ENCODE data around the gene ABHD4.
"Not testable (repeated sequence)": the region's sequence is repeated elsewhere in the genome, so short reads cannot be mapped to it uniquely, and the experiment has no call there.

The ABHD4 gene

GRCh38 chr14:22622255-22622654 is 24.2 kb downstream of the ABHD4 start:
- Histone ChIP-seq H3K9me3 (ENCODE audit: low read depth, low read length) (no peaks in the 10 kb centered on the region), H3K27ac (no peak overlapping the region), H3K9ac (ENCODE audit: insufficient read length) (no peak overlapping the region), H3K36me3 (ENCODE audit: insufficient read depth, low read length) (no peaks in the 10 kb centered on the region), H3K4me3 (no peak overlapping the region)
- TF ChIP-seq EZH2 (IDR thresholded peaks at IDR 0.05) (no peak), POLR2AphosphoS5 (IDR thresholded peaks at IDR 0.05; ENCODE audit: borderline replicate concordance, low read depth, low read length) (no peak), FOXP2 (optimal IDR thresholded peaks at IDR 0.05; ENCODE audit: control extremely low read depth, extremely low read length, insufficient read depth) (no peak)
- DNase-seq (ENCODE audit: low read depth, low spot score) = no peak

GRCh38 chr14:22623047-22623446 is 24.9 kb downstream of the ABHD4 start:
- TF ChIP-seq FOXP2 (optimal IDR thresholded peaks at IDR 0.05; ENCODE audit: control extremely low read depth, extremely low read length, insufficient read depth) (no peak), POLR2AphosphoS5 (IDR thresholded peaks at IDR 0.05; ENCODE audit: borderline replicate concordance, low read depth, low read length) (no peak), EZH2 (IDR thresholded peaks at IDR 0.05) (no peak)
- Histone ChIP-seq H3K9ac (ENCODE audit: insufficient read length) (no peak overlapping the region), H3K4me3 (no peak overlapping the region), H3K9me3 (ENCODE audit: low read depth, low read length) (no peaks in the 10 kb centered on the region), H3K27ac (no peak overlapping the region), H3K36me3 (ENCODE audit: insufficient read depth, low read length) (no peaks in the 10 kb centered on the region)
- DNase-seq (ENCODE audit: low read depth, low spot score) = no peak

GRCh38 chr14:22626590-22626989 is 28.5 kb downstream of the ABHD4 start:
- H3K4me3 ChIP-seq = no peak overlapping the region
- DNase-seq (ENCODE audit: low read depth, low spot score) = no peak
- H3K9me3 ChIP-seq (ENCODE audit: low read depth, low read length) = no peaks in the 10 kb centered on the region
- TF ChIP-seq EZH2 (IDR thresholded peaks at IDR 0.05) = no peak
- no peak for TF ChIP-seq FOXP2 (optimal IDR thresholded peaks at IDR 0.05; ENCODE audit: control extremely low read depth, extremely low read length, insufficient read depth)
- TF ChIP-seq POLR2AphosphoS5 (IDR thresholded peaks at IDR 0.05; ENCODE audit: borderline replicate concordance, low read depth, low read length) = no peak
- no peaks in the 10 kb centered on the region for H3K36me3 ChIP-seq (ENCODE audit: insufficient read depth, low read length)
- no peak overlapping the region for H3K9ac ChIP-seq (ENCODE audit: insufficient read length)
- no peak overlapping the region for H3K27ac ChIP-seq

- no peaks in the 10 kb centered on the region for H3K9me3 ChIP-seq (ENCODE audit: low read depth, low read length)
- no peaks in the 10 kb centered on the region for H3K36me3 ChIP-seq (ENCODE audit: insufficient read depth, low read length)
- no peak overlapping the region for H3K27ac ChIP-seq
- H3K9ac ChIP-seq (ENCODE audit: insufficient read length) = no peak overlapping the region
- no peak for DNase-seq (ENCODE audit: low read depth, low spot score)
- no peak overlapping the region for H3K4me3 ChIP-seq
- no peak for TF ChIP-seq FOXP2 (optimal IDR thresholded peaks at IDR 0.05; ENCODE audit: control extremely low read depth, extremely low read length, insufficient read depth)
- no peak for TF ChIP-seq POLR2AphosphoS5 (IDR thresholded peaks at IDR 0.05; ENCODE audit: borderline replicate concordance, low read depth, low read length)
- TF ChIP-seq EZH2 (IDR thresholded peaks at IDR 0.05) = no peak
Observed at GRCh38 chr14:22627506-22628263, 29.6 kb downstream of the ABHD4 start.

- H3K9me3 ChIP-seq (ENCODE audit: low read depth, low read length) = no peaks in the 10 kb centered on the region
- TF ChIP-seq POLR2AphosphoS5 (IDR thresholded peaks at IDR 0.05; ENCODE audit: borderline replicate concordance, low read depth, low read length) = no peak
- no peak overlapping the region for H3K27ac ChIP-seq
- no peak overlapping the region for H3K4me3 ChIP-seq
- DNase-seq (ENCODE audit: low read depth, low spot score) = no peak
- H3K9ac ChIP-seq (ENCODE audit: insufficient read length) = no peak overlapping the region
- no peaks in the 10 kb centered on the region for H3K36me3 ChIP-seq (ENCODE audit: insufficient read depth, low read length)
Observed at GRCh38 chr14:22629361-22629760, 31.3 kb downstream of the ABHD4 start.

- no peaks in the 10 kb centered on the region for H3K36me3 ChIP-seq (ENCODE audit: insufficient read depth, low read length)
Observed at GRCh38 chr14:22630066-22630465, 32.0 kb downstream of the ABHD4 start.

GRCh38 chr14:22630486-22630885 is 32.4 kb downstream of the ABHD4 start:
- Histone ChIP-seq H3K9ac (ENCODE audit: insufficient read length) (no peak overlapping the region), H3K27ac (no peak overlapping the region), H3K4me3 (no peak overlapping the region), H3K9me3 (ENCODE audit: low read depth, low read length) (no peaks in the 10 kb centered on the region), H3K36me3 (ENCODE audit: insufficient read depth, low read length) (no peaks in the 10 kb centered on the region)
- TF ChIP-seq EZH2 (IDR thresholded peaks at IDR 0.05) (no peak), FOXP2 (optimal IDR thresholded peaks at IDR 0.05; ENCODE audit: control extremely low read depth, extremely low read length, insufficient read depth) (no peak)
- DNase-seq (ENCODE audit: low read depth, low spot score) = no peak

More at GRCh38 chr14:22630066-22630465, 32.0 kb downstream of the ABHD4 start:
- Histone ChIP-seq H3K4me3 (no peak overlapping the region), H3K9me3 (ENCODE audit: low read depth, low read length) (no peaks in the 10 kb centered on the region), H3K27ac (no peak overlapping the region), H3K9ac (ENCODE audit: insufficient read length) (no peak overlapping the region)
- no peak for DNase-seq (ENCODE audit: low read depth, low spot score)
- TF ChIP-seq EZH2 (IDR thresholded peaks at IDR 0.05) = no peak
- no peak for TF ChIP-seq FOXP2 (optimal IDR thresholded peaks at IDR 0.05; ENCODE audit: control extremely low read depth, extremely low read length, insufficient read depth)
- TF ChIP-seq POLR2AphosphoS5 (IDR thresholded peaks at IDR 0.05; ENCODE audit: borderline replicate concordance, low read depth, low read length) = no peak

GRCh38 chr14:22634233-22634900 is 36.3 kb downstream of the ABHD4 start:
- H3K27ac ChIP-seq = no peak overlapping the region
- H3K9me3 ChIP-seq (ENCODE audit: low read depth, low read length) = no peaks in the 10 kb centered on the region
- DNase-seq (ENCODE audit: low read depth, low spot score) = no peak
- H3K36me3 ChIP-seq (ENCODE audit: insufficient read depth, low read length) = no peaks in the 10 kb centered on the region
- TF ChIP-seq FOXP2 (optimal IDR thresholded peaks at IDR 0.05; ENCODE audit: control extremely low read depth, extremely low read length, insufficient read depth) (no peak), POLR2AphosphoS5 (IDR thresholded peaks at IDR 0.05; ENCODE audit: borderline replicate concordance, low read depth, low read length) (no peak), EZH2 (IDR thresholded peaks at IDR 0.05) (no peak)
- no peak overlapping the region for H3K9ac ChIP-seq (ENCODE audit: insufficient read length)
- H3K4me3 ChIP-seq = no peak overlapping the region

GRCh38 chr14:22635980-22636379 is 37.9 kb downstream of the ABHD4 start:
- H3K9me3 ChIP-seq (ENCODE audit: low read depth, low read length); DNase-seq (ENCODE audit: low read depth, low spot score); H3K36me3 ChIP-seq (ENCODE audit: insufficient read depth, low read length); H3K9ac ChIP-seq (ENCODE audit: insufficient read length); H3K4me3 ChIP-seq; H3K27ac ChIP-seq: not testable (repeated sequence)
